Endothelial cell of umbilical vein (primary cell): Measurements from ENCODE around the gene PRICKLE4. TPM values are rescaled to one million over a fixed set of nuclear protein-coding genes. Genes with fewer than 3 reads are reported as not detected.

Experiments used
- BruUV-seq: library from RNA; stranded (reverse); fragments of 400-500 nt; replicated peaks from 2 replicates; lab custom pipeline; 2021; lab: Mats Ljungman, UMichigan
- CTCF ChIA-PET: fragments of 300-600, 350-600 bp; sonication (Branson Sonifier 250); formaldehyde crosslinking; loops from one replicate; lab custom pipeline; 2021; ENCODE audit warnings: antibody characterized with exemption, inconsistent platforms; lab: Charles Lee
- POLR2A ChIA-PET: fragments of 300-600, 350-600 bp; sonication (Branson Sonifier 250); formaldehyde crosslinking; loops from one replicate; lab custom pipeline; 2021; ENCODE audit warnings: antibody characterized with exemption, inconsistent platforms; lab: Charles Lee
- DNase-seq: peaks from one replicate; pipeline ENCODE4 v3.0.0-alpha.2; 2011; ENCODE audit warnings: low read depth, low spot score
- FAIRE-seq: peaks from 2 replicates; lab custom pipeline; 2011; peaks lifted over from hg19 to GRCh38; lab: Jason Lieb, UNC
- H2AFZ ChIP-seq: 2 replicates; pipeline ENCODE4 v1.6.0; 2012; ENCODE audit warnings: low read depth, low read length, control low read depth, inconsistent platforms
- H3K27ac ChIP-seq: 2 replicates; pipeline ENCODE4 v1.5.1; 2011; ENCODE audit warnings: low read depth, mild to moderate bottlenecking, control low read depth, low read length, moderate library complexity; ENCODE audit not compliant: insufficient read depth
- H3K27me3 ChIP-seq, 2 experiments: 2 replicates each; pipeline versions ENCODE4 v1.6.0 to v1.6.1; 2011; ENCODE audit warnings: low read length in 2 of 2, mixed read lengths in 1 of 2; ENCODE audit not compliant: control insufficient read depth in 2 of 2, insufficient read depth in 2 of 2
- H3K36me3 ChIP-seq, 2 experiments: 2 replicates in 1 of 2; 3 replicates in 1 of 2; pipeline ENCODE4 v1.5.1; 2011; ENCODE audit warnings: low read length in 2 of 2, mild to moderate bottlenecking in 1 of 2, moderate library complexity in 1 of 2; ENCODE audit not compliant: control insufficient read depth in 2 of 2, insufficient read depth in 2 of 2; ENCODE audit errors: extremely low read depth in 1 of 2
- H3K4me1 ChIP-seq: 3 replicates; pipeline ENCODE4 v1.5.1; 2011; ENCODE audit warnings: mild to moderate bottlenecking, low read length; ENCODE audit not compliant: control insufficient read depth, insufficient read depth; ENCODE audit errors: extremely low read depth
- H3K4me2 ChIP-seq: 2 replicates; pipeline ENCODE4 v1.6.1; 2011; ENCODE audit warnings: low read length, control low read depth, mixed read lengths; ENCODE audit not compliant: insufficient read depth
- H3K4me3 ChIP-seq, 3 experiments: fragments of 200-600 bp in 1 of 3; sonication (generic), shearing (Covaris generic) in 1 of 3; replicated peaks in 1 of 3; 2 replicates each; pipeline ENCODE4 v1.5.1; 2011 to 2016; ENCODE audit warnings: control low read depth in 3 of 3, low read length in 3 of 3, mild to moderate bottlenecking in 2 of 3, inconsistent platforms in 1 of 3, low read depth in 1 of 3, moderate library complexity in 1 of 3; ENCODE audit not compliant: insufficient read depth in 1 of 3
- H3K79me2 ChIP-seq: 2 replicates; pipeline ENCODE4 v1.6.0; 2012; ENCODE audit warnings: low read length, inconsistent platforms; ENCODE audit not compliant: control insufficient read depth, insufficient read depth
- H3K9ac ChIP-seq: replicated peaks from 2 replicates; pipeline ENCODE3; 2011; ENCODE audit warnings: low read length, control low read depth; ENCODE audit not compliant: insufficient read depth; ENCODE audit errors: extremely low read depth
- H3K9me1 ChIP-seq: replicated peaks from 3 replicates; pipeline ENCODE4 v1.6.0; 2011; ENCODE audit warnings: mild to moderate bottlenecking, low read length; ENCODE audit not compliant: control insufficient read depth, insufficient read depth; ENCODE audit errors: extremely low read depth
- H3K9me3 ChIP-seq: replicated peaks from 2 replicates; pipeline ENCODE4 v1.5.1; 2012; ENCODE audit warnings: low read length, inconsistent platforms; ENCODE audit not compliant: control insufficient read depth, insufficient read depth
- H4K20me1 ChIP-seq: replicated peaks from 2 replicates; pipeline ENCODE3; 2011; ENCODE audit warnings: mild to moderate bottlenecking, low read length; ENCODE audit not compliant: control insufficient read depth, insufficient read depth; ENCODE audit errors: extremely low read depth
- EZH2 ChIP-seq: IDR thresholded peaks from 2 replicates; pipeline ENCODE4 v1.6.1; 2012; ENCODE audit warnings: borderline replicate concordance, low read depth, mild to moderate bottlenecking, moderate library complexity, low read length, inconsistent platforms; ENCODE audit not compliant: severe bottlenecking
- FOS ChIP-seq: IDR thresholded peaks from 2 replicates; pipeline ENCODE4 v1.6.1; 2011; ENCODE audit warnings: mild to moderate bottlenecking, low read length, moderate library complexity, borderline replicate concordance; ENCODE audit not compliant: insufficient read depth
- GATA2 ChIP-seq: IDR thresholded peaks from 2 replicates; pipeline ENCODE4 v1.7.0; 2011; ENCODE audit warnings: low read depth, mild to moderate bottlenecking, moderate library complexity, mixed read lengths, low read length; ENCODE audit not compliant: insufficient read length, insufficient read depth
- JUN ChIP-seq: IDR thresholded peaks from 2 replicates; pipeline ENCODE4 v1.6.1; 2011; ENCODE audit warnings: borderline replicate concordance, low read depth; ENCODE audit not compliant: insufficient read length, insufficient read depth
- MYC ChIP-seq: IDR thresholded peaks from one replicate; pipeline ENCODE4 v1.6.1; 2011; ENCODE audit warnings: mild to moderate bottlenecking, low read depth, low read length
- POLR2A ChIP-seq: IDR thresholded peaks from 2 replicates; pipeline ENCODE4 v1.6.1; 2012; ENCODE audit warnings: low read depth, mild to moderate bottlenecking, control low read depth, low read length
- POLR2AphosphoS5 ChIP-seq: IDR thresholded peaks from 2 replicates; pipeline ENCODE4 v1.6.1; 2012; ENCODE audit warnings: low read depth, mild to moderate bottlenecking, control low read depth, low read length, moderate library complexity; ENCODE audit not compliant: insufficient read depth
- dilution Hi-C: fragments of 300-500 bp; cut with MboI; formaldehyde crosslinking; loops from one replicate; pipeline ENCODE4 v1.15.0; 2019; ENCODE audit warnings: low sequenced_read_pairs; ENCODE audit not compliant: extremely low pct_ligation_motif_present
- intact Hi-C: fragments of 100-400 bp; cut with micrococcal nuclease; formaldehyde crosslinking; loops from one replicate; pipeline ENCODE4 v1.10.0; 2022
- polyA plus RNA-seq, 4 experiments: library from polyadenylated mRNA; depleted of rRNA in 3 of 4; stranded (reverse) in 3 of 4; unstranded in 1 of 4; fragments of >200 nt; gene quantifications; 2 replicates each; pipeline versions ENCODE4 v1.2.1 to v1.2.3, GENCODE V29; 2011 to 2012; ENCODE audit warnings: missing spikeins in 1 of 4
- total RNA-seq: library from RNA; stranded (reverse); gene quantifications from 2 replicates; pipeline ENCODE4 v1.2.3, GENCODE V29; 2021
- TF ChIP-seq, protein P1 (sequence below): IDR thresholded peaks from 2 replicates; pipeline ENCODE4 v1.6.1; 2011; ENCODE audit not compliant: insufficient read depth, insufficient read length
- TF ChIP-seq, protein P2 (sequence below), 2 donors: IDR thresholded peaks; 1 replicate in 1 of 2; 2 replicates in 1 of 2; pipeline ENCODE4 v1.5.1; 2011; ENCODE audit warnings: low read length in 2 of 2, mild to moderate bottlenecking in 2 of 2, moderate library complexity in 2 of 2, control low read depth in 1 of 2, inconsistent platforms in 1 of 2, low read depth in 1 of 2; ENCODE audit not compliant: insufficient read depth in 1 of 2; ENCODE audit errors: extremely low read depth in 1 of 2

Gene PRICKLE4
- total and polyA plus RNA-seq, 2 donors (not counting 3 experiments of a cell fraction or from before 2014, with no cell fraction given) = 1.0 to 3.3 TPM

DNA sequence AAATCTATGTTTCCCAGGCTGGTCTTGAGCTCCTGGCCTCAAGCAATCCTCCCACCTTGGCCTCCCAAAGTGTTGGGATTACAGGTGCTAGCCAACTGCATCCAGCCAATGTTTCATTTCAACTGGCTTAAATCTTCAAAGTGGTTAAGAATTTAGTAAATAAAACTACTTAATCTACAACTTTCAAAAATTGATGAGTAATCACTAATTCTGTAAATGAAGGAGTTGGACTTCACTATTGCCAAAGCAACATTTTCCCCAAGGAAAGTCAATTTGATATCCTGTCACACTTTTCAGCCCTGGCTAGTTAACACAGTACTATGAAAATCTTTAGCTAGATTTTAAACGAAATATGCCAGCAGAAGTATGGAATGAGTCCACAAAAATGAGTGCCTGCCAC is 10.7 kb downstream of the PRICKLE4 start:
- H3K27me3 ChIP-seq = no peaks in the 10 kb centered on the region
- no peak overlapping the region for H3K27ac ChIP-seq
- dilution Hi-C loops (no loop called here), intact Hi-C loops (no loop called here)
- peaks cover 17% of the 10 kb centered on the region for H3K79me2 ChIP-seq
- no peak overlapping the region for H2AFZ ChIP-seq
- FAIRE-seq (no peak), DNase-seq (no peak)
- peaks cover 5% of the 10 kb centered on the region for H3K4me1 ChIP-seq
- peaks cover 4 to 10% of the 10 kb centered on the region in 2 experiments for H3K36me3 ChIP-seq
- ChIA-PET CTCF (interaction anchor here (1.6 to 2.0 kb wide), 2 partner anchors 10 kb away, joined by 6 to 8 read pairs; no protein-coding TSS in a partner anchor), POLR2A (no interaction called here)
- H3K4me3 ChIP-seq = no peak overlapping the region
- no peaks in the 10 kb centered on the region for H4K20me1 ChIP-seq
- BruUV-seq = no TSS peak
- no peak overlapping the region for H3K4me2 ChIP-seq
- no peaks in the 10 kb centered on the region for H3K9me1 ChIP-seq
- no peaks in the 10 kb centered on the region for H3K9me3 ChIP-seq
- TF ChIP-seq GATA2 (no peak), POLR2A (no peak), MYC (no peak), POLR2AphosphoS5 (no peak), JUN (no peak), FOS (no peak), EZH2 (no peak)
- TF ChIP-seq, protein P1, sequence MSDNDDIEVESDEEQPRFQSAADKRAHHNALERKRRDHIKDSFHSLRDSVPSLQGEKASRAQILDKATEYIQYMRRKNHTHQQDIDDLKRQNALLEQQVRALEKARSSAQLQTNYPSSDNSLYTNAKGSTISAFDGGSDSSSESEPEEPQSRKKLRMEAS = no peak
- TF ChIP-seq, protein P2, sequence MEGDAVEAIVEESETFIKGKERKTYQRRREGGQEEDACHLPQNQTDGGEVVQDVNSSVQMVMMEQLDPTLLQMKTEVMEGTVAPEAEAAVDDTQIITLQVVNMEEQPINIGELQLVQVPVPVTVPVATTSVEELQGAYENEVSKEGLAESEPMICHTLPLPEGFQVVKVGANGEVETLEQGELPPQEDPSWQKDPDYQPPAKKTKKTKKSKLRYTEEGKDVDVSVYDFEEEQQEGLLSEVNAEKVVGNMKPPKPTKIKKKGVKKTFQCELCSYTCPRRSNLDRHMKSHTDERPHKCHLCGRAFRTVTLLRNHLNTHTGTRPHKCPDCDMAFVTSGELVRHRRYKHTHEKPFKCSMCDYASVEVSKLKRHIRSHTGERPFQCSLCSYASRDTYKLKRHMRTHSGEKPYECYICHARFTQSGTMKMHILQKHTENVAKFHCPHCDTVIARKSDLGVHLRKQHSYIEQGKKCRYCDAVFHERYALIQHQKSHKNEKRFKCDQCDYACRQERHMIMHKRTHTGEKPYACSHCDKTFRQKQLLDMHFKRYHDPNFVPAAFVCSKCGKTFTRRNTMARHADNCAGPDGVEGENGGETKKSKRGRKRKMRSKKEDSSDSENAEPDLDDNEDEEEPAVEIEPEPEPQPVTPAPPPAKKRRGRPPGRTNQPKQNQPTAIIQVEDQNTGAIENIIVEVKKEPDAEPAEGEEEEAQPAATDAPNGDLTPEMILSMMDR (IDR thresholded peaks at IDR 0.05; ENCODE audit: extremely low read depth in 1 of 2, insufficient read depth in 1 of 2, low read depth in 1 of 2, low read length in 2 of 2) = no peak
- no peak overlapping the region for H3K9ac ChIP-seq
